ENCODE measurements around the gene ZCCHC14.

ZCCHC14 gene

DNA sequence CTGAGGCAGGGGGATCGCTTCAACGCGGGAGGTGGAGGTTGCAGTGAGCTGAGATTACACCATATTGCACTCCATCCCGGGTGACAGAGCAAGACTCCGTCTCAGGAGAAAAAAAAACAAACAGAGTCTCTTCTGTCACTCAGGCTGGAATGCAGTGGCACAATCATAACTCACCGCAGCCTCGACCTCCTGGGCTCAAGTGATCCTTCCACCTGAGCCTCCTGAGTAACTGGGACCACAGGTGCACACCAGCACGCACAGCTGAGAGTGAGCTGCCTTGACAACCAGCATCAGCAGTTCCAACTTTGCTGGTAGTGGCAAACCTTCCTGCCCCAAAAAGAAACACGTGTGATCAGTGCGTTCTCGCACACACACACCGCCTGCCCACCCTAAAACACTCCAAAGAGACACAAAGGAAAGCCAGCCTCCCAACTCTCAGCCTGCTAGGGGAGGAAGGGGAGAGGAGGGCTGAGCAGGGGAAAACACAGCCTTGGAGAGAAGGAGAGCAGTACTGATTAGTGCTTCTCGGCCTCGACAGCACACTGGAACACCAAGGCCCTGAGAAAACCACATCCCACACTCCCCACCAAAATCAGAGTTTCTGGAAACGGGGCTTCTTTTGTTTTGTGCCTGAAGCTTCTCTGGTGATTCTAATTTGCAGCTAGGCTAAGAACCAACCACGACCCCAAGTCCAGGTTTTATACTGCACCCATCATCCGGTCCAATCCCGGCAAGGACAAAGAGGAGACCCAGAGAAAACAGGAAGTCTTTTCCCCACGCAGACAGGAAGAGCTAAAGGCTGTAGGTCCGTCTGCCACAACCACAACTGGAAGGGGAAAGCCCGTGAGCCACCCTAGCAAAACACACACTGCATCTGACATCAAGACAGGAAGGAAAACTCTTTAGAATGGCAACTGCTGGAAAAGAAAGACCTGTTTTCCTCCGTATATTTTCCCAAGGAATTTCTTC is 28.8 kb downstream of the ZCCHC14 start:
- Histone ChIP-seq H3K4me3 (peak overlapping the region; percentile 61), H3K27ac (peak overlapping the region; percentile 93 to 96)
- no peak for DNase-seq (ENCODE audit: low spot score)
- TF ChIP-seq, protein P1, sequence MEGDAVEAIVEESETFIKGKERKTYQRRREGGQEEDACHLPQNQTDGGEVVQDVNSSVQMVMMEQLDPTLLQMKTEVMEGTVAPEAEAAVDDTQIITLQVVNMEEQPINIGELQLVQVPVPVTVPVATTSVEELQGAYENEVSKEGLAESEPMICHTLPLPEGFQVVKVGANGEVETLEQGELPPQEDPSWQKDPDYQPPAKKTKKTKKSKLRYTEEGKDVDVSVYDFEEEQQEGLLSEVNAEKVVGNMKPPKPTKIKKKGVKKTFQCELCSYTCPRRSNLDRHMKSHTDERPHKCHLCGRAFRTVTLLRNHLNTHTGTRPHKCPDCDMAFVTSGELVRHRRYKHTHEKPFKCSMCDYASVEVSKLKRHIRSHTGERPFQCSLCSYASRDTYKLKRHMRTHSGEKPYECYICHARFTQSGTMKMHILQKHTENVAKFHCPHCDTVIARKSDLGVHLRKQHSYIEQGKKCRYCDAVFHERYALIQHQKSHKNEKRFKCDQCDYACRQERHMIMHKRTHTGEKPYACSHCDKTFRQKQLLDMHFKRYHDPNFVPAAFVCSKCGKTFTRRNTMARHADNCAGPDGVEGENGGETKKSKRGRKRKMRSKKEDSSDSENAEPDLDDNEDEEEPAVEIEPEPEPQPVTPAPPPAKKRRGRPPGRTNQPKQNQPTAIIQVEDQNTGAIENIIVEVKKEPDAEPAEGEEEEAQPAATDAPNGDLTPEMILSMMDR (IDR thresholded peaks at IDR 0.05), result no peak

DNA sequence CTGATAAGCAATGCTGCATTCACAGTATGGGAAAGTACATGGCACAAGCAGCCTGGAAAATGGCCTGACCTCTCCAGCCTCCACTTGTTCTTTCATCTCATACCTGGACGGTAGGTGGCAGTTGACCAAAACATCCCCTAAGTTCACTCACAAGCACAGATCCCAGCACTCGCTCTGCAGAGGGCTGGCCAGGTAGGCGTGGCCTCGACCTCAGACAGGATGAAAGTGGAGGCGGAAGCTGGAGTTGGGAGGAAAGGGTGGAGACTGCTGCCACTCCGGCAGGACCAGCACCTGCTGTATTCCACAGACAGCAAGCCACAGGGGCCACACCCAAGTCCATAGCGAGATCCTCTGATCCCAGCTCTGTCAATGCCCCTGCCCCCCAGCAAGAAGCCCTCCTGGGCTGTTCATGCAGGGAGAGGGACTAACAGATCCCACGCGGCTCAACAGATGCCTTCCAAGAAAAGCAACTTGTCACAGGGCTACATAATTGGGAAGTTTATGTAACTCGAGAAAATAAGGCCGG is 31.3 kb downstream of the ZCCHC14 start:
- TF ChIP-seq, protein P1 (IDR thresholded peaks at IDR 0.05), result no peak
- Histone ChIP-seq H3K4me3 (peak overlapping the region; percentile 32), H3K27ac (peak overlapping the region; percentile 43 to 51)
- DNase-seq (ENCODE audit: low spot score), result no peak

DNA sequence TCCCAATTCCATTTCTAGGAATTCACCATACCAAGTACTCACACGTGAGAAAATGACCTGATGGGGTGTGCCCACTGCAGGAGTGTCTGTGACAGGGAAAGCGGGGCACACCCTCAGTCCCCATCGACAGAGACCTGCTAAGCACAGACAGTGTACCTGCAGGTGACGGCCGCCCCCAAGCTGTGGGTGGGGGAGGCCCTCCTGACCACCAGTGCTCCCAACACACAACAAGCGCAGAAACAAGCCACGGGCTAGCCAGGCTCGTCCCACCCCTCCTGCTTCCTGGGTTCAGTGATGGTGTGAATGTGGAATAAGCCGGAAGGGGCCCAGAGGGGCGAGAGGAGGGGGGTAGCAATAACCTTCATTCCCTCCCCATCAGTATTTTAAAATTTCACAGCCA is 31.9 kb downstream of the ZCCHC14 start:
- H3K27ac ChIP-seq, result no peak overlapping the region
- H3K4me3 ChIP-seq, result no peak overlapping the region
- TF ChIP-seq, protein P1 (IDR thresholded peaks at IDR 0.05), result no peak
- DNase-seq (ENCODE audit: low spot score), result no peak

DNA sequence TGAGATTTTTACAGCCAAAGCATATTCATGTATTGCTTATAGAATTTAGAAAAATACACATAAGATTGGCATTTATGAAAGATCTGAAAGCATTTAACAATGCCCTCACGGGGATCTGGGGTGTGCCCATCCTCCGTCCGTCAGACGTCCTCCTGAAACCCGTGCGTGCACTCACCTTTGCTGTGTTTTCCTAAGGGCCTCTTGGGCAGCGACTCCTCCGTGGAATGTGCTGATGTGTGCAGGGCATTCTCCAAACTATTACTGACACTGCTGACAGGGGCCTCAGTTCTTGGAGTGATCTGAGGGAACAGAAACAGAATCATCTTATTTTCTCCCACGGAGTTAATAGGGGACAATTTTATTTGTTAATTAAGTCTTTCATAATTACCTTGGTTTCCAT is 33.0 kb downstream of the ZCCHC14 start:
- Histone ChIP-seq H3K4me3 (no peak overlapping the region), H3K27ac (no peak overlapping the region)
- TF ChIP-seq, protein P1 (IDR thresholded peaks at IDR 0.05), result no peak
- DNase-seq (ENCODE audit: low spot score), result no peak

DNA sequence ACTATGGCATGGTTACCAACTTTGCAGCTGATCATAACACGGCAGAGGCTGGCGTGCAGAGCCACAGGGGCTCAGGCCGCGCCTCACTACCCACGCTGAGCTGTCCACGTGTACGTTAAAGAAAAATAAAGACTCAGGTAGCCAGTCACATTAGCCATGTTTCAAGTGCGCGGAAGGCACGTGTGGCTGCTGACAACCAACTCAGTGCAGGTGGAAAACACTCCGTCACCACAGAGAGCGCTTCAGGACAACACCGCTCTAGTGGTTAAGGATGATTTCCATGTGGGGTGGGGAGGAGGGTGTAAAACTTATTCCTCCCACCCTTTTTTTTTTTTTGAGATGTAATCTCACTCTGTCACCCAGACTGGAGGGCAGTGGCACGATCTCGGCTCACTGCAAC is 33.8 kb downstream of the ZCCHC14 start:
- Histone ChIP-seq H3K27ac (no peak overlapping the region), H3K4me3 (no peak overlapping the region)
- TF ChIP-seq, protein P1 (IDR thresholded peaks at IDR 0.05), result no peak
- DNase-seq (ENCODE audit: low spot score), result no peak

DNA sequence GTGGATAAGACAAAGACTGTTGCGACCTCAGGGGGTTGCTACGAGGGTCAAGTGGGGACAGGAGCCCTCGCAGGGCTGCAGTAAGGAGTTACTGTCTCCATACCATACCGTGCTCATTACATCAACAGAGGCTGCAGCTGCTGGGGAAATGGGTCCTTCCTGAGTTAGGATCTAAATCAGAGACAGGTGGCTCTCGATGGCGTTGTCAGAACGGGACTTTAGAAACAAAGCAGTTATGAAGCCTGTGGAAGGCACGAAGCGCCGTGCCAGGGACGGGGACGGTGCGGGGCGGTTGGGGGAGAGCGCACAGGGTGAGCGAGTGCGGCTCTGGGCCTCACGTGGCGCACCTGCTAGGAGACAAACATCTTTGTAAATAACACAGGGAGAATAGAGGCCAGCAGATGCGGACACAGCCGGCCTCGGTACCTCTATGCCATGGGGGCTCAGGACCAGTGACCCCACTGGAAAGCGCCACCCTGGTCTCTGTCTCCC is 34.4 kb downstream of the ZCCHC14 start:
- no peak overlapping the region for H3K27ac ChIP-seq
- TF ChIP-seq, protein P1 (IDR thresholded peaks at IDR 0.05), result no peak
- no peak for DNase-seq (ENCODE audit: low spot score)
- H3K4me3 ChIP-seq, result no peak overlapping the region

Measured in coronary artery (tissue), 2 donors.